Limb (tissue), 2 donors: Measurements from ENCODE around the gene KBTBD4.
"Not testable (repeated sequence)": the region's sequence is repeated elsewhere in the genome, so short reads cannot be mapped to it uniquely, and the experiment has no call there.

ENCODE experiments used
- DNase-seq, 2 donors: peaks; one replicate each; pipeline ENCODE4 v3.0.0-alpha.2; 2016; ENCODE audit errors: extremely low spot score in 2 of 2

The KBTBD4 gene

DNA sequence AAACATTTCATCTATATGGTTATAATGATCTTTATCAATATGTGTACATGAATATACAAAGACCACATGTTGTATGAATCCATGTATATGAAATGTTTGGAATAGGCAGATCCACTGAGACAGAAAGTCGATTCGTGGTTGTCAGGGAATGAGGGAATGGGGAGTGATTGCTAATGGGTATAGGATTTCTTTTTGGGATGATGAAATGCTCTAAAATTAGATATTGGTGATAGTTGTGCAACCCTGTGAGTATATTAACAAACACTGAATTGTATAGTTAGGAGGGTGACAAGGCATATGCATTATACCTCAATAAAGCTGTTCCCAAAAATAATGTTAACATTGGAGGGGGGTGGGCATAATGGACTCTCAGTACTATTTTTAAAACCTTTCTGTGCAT lies 18.3 kb downstream of the KBTBD4 start:
- no peak for DNase-seq

- DNase-seq: no peak
These were observed 20.1 kb downstream of the KBTBD4 start for GRCh38 chr11:47558695-47559094.

DNA sequence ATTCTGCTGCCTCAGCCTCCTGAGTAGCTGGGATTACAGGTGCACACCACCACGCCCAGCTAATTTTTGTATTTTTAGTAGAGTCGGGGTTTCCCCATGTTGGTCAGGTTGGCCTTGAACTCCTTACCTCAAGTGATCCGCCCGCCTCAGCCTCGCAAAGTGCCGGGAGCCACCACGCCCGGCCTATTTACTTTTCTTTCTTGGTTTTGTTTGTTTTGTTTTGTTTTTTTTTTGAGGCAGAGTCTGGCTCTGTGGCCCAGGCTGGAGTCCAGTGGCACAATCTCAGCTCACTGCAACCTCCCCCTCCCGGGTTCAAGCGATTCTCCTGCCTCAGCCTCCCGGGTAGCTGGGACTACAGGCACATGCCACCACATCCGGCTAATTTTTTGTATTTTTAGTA lies 21.8 kb downstream of the KBTBD4 start:
- DNase-seq: not testable (repeated sequence)

DNA sequence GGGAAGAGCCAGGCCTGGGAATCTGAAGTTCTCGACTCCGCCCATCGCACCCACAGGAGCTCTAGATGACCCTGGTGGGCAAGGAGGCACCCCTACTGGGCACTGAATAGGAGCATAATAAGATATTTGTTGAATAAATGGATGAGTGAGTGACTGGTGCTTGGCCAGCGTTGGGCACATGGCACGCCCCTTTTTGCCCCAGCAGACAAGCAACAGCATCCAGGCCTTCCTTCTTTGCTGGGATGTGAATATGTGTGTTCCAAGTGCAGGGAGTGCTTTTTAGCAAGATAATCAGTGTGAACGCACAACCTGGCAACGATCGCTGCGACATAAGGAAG lies 25.4 kb downstream of the KBTBD4 start:
- peak in 1 of 2 donors; percentile 40 for DNase-seq

- DNase-seq: peak; percentile 93 to 96
These were observed 26.0 kb downstream of the KBTBD4 start, which contains the start of gene CELF1 for GRCh38 chr11:47552566-47553405. Gene CELF1 (minus strand): TSS chr11:47553132. CDS start chr11:47499523, 53,609 bp downstream.

DNA sequence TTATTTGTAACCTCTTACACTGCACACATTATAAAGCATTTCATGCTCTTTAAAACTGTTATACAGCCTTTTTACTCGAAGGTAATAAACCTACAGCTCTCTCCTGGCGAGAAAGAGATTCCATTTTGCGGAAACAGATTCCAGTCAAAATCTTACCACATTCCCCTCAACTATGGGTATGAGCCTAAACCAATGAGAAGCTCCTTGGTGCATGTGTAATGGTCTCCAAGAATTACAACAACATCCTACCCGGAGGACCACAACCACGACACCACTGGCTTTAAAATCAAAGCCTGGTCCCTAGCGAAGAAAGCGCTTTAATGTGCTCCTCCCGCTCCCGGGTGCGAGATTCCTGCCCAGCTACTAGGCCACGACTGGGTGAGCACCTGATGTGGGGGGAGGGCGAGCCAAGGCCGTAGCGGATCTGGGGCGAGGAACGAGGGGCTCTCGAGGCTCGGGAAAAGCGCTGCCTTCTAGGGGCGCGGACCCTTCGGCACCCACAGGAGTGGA lies 26.7 kb downstream of the KBTBD4 start:
- DNase-seq: no peak

- DNase-seq: no peak
These were observed 27.7 kb downstream of the KBTBD4 start for GRCh38 chr11:47551086-47551485.

DNA sequence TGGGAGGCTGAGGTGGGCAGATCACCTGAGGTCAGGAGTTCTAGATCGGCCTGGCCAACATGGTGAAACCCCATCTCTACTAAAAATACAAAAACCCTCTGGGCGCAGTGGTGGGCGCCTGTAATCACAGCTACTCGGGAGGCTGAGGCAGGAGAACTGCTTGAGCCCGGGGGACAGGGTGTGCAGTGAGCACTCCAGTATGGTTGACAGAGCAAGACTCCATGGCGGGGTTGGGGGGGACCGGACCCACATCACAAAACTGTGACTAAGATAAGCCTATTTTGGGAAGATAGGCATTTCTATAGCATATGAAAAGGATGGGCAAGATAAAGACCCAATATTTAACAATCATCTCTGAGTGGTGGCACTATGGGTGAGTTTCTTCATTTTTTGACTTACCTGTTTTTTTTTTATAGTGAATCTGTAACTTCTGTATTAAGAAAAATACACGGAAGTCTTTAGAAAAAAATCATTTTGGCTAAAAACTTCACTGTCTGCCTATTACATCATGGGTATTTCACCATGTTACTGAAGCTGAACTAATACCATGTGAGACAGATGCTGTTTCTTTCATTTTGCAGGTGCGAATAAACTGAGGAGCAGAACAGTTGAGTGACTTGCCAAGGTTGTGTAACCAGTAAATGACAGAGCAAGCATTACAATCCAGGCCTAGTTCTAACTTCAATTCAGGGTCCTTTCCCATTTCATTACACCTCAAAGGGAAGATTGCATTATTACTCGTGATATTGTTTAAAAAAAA lies 28.3 kb downstream of the KBTBD4 start:
- DNase-seq: no peak

DNA sequence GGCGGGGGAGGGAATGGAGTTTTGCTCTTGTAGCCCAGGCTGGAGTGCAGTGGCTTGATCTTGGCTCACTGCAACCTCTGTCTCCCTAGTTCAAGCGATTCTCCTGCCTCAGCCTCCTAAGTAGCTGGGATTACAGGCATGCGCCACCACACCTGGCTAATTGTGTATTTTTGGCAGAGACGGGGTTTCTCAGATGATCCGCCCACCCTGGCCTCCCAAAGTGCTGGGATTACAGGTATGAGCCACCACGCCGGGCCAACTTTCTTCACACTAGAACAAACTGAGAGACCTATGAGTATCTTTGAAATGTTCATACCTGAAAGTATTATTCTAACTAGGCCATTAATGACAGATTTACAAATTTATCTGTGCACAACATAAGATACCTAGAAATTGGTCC lies 32.5 kb downstream of the KBTBD4 start:
- not testable (repeated sequence) for DNase-seq

DNA sequence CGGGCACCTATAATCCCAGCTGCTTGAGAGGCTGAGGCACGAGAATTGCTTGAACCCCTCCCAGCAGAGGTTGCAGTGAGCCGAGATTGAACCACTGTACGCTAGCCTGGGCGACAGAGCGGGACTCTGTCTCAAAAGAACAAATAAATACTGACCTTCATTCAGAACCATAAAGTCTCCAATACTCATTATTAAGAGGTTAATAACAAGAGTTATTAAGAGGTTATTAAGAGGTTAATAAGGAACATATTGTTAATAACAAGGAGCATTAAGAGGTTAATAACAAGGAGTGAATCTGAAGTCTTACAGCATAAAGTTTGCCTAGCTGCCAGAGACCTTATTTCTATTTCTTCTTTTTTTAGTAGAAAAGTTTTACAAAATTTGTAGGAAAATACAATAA lies 33.5 kb downstream of the KBTBD4 start:
- no peak for DNase-seq

GRCh38 chr11:47541070-47541469 lies 37.7 kb downstream of the KBTBD4 start:
- DNase-seq: no peak

- no peak for DNase-seq
These were observed 39.1 kb downstream of the KBTBD4 start for GRCh38 chr11:47539681-47540039.

DNA sequence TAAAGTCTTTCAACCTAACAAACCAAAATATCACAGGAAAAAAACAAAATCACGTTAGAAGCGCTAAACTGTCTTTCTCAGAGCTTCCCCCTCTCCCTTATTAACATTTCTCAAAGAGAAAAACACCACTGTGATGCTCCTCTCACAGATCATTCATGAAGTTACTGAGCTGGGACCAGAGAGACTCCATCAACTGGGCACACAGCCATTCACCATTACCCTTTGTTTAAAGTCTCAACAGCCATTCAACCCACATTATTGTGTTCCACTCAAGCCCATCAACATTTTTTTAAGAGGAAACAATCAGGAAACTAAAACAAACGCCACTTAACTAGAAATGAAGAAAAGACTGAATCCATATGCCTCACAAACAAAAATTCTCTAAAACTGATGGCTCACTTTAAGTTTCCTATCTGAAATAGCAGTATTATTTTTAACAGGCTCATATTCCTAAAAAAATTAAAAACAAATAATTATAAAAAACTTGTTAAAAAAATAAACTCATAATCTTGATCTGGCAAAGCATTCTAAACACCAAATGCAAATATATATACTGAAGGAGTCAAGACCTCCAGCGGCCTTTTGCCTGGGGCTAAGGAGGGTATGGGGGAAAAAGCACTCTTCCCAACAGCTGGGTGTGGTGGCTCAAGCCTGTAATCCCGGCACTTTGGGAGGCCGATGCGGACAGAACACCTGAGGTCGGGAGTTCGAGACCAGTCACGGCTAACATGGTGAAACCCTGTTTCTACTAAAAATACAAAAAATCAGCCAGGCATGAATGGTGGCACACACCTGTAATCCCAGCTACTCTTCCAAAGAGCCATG lies 39.8 kb downstream of the KBTBD4 start:
- DNase-seq: no peak

- no peak for DNase-seq
These were observed 41.9 kb downstream of the KBTBD4 start for GRCh38 chr11:47536915-47537314.

DNA sequence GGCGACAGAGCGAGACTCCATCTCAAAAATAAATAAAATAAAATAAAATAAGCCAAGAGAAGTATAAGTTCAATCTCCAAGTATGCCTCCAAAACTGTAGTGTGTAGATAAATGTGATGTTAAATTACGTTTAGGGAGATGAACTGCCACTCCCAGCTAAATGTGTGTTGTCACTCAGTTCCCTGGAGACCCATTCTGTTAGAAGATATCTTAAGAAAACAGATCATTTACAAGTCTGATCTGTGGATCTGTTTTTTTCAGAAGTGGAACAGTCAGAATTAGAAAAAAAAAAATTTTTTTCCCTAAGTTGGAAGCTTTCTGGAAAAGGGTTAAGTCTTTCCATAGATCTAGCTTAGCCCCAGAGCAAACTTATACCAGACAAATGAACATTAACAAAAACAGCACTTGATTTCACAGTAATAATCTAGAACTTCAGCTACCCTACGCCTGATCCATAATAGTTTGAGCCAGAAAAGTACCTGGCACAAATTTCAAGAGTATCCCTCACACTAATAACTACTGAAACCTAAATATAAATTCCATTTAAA lies 44.0 kb downstream of the KBTBD4 start:
- DNase-seq: no peak

DNA sequence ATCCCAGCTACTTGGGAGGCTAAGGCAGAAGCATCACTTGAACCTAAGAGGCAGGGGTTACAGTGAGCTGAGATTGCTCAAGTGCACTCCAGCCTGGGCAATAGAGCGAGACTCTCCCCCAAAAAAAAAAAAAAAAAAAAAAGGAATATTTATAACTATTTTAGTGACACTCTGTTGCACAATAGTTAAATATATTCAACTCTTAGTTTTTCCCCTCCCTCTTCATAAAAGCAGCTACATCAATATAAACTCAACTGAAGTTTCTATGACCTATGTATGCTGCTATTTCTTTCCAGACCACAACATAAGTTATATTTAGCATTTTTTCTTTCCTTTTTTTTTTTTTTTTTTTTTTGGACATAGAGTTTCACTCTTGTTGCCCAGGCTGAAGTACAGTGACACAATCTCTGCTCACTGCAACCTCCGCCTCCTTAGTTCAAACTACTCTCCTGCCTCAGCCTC lies 45.0 kb downstream of the KBTBD4 start:
- no peak for DNase-seq

- no peak for DNase-seq
These were observed 46.1 kb downstream of the KBTBD4 start for GRCh38 chr11:47532597-47533213.

DNA sequence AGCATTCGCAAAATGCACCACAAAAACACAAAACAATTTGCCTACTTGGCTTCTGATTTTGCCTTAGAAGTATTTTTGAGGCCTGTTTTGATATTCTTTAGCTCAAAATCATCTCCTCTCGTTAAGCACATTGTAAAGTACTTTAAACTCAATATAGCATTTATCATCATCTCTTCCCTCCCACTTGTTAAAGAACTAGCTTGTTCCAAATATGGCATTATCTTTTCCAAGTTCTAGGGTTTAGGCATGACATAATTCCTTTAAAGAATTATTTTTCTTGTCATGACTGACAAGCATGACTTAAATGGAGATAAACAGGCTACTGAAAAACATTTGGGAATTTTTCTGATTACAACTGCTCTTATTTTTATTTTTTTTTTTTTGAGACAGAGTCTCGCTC lies 47.1 kb downstream of the KBTBD4 start:
- no peak for DNase-seq

GRCh38 chr11:47530721-47531120 lies 48.0 kb downstream of the KBTBD4 start:
- DNase-seq: not testable (repeated sequence)

DNA sequence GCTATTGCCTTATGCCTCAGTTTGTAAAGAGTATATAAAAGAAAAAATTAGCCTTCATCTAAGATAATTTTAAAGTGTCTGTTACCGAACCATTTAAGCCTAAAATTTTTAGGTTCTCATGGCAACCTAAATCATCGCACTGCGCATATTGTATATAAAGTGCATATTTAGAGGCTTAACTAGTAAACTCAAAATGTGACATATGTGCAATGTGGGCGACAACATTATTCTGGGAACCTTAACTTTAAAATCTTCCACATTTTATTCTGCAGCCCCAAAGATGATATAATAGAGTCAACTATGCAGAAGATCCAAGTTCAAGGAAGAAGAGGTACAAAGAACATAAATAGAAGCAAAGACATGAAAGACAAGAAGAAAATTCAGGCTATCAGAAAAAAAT lies 48.8 kb downstream of the KBTBD4 start:
- no peak for DNase-seq

GRCh38 chr11:47527186-47527585 lies 51.6 kb downstream of the KBTBD4 start:
- no peak for DNase-seq
